H1 (cell line): ENCODE data around the gene DPM2.

ENCODE experiments used
- CTCF ChIP-seq, 3 experiments: IDR thresholded peaks; 1 replicate in 2 of 3; 2 replicates in 1 of 3; pipeline versions ENCODE4 v1.5.1 to v1.6.1; 2011; ENCODE audit warnings: low read length in 3 of 3, mild to moderate bottlenecking in 3 of 3, inconsistent platforms in 2 of 3, low read depth in 1 of 3, moderate library complexity in 1 of 3; ENCODE audit not compliant: insufficient read depth in 1 of 3; ENCODE audit errors: control extremely low read depth in 1 of 3
- MAX ChIP-seq: IDR thresholded peaks from 2 replicates; pipeline ENCODE4 v1.6.1; 2012; ENCODE audit warnings: inconsistent platforms
- RFX5 ChIP-seq: IDR thresholded peaks from 2 replicates; pipeline ENCODE4 v1.6.1; 2011; ENCODE audit warnings: low read depth, low read length, improper control_type of control experiment, borderline replicate concordance

- TF ChIP-seq MAX (no peak), CTCF (IDR thresholded peaks at IDR 0.05; ENCODE audit: control extremely low read depth in 1 of 3, insufficient read depth in 1 of 3, low read depth in 1 of 3, low read length in 3 of 3) (no peak), RFX5 (no peak)
Observed at GRCh38 chr9:127962278-127962677, 24.6 kb upstream of the DPM2 start.
